Stomach (tissue), 9 donors: ENCODE data around the gene EGFR. TPM values are rescaled to one million over a fixed set of nuclear protein-coding genes. Genes with fewer than 3 reads are reported as not detected.

Experiments used
- DNase-seq, 2 donors: peaks; one replicate each; pipeline versions ENCODE4 v3.0.0 to v3.0.0-alpha.2; 2013 to 2019
- H3K27ac ChIP-seq, 5 donors: fragments of 200-600 bp in 4 of 5; sonication (generic) in 4 of 5; one replicate each; pipeline ENCODE4 v1.5.1; 2013 to 2019; ENCODE audit warnings: mild to moderate bottlenecking in 1 of 5, moderate library complexity in 1 of 5
- H3K27me3 ChIP-seq, 3 donors: fragments of 200-600 bp; sonication (generic); one replicate each; pipeline ENCODE4 v1.5.1; 2017 to 2019; ENCODE audit warnings: mixed run types in 1 of 3
- H3K36me3 ChIP-seq, 4 donors: fragments of 200-600 bp; sonication (generic); 1 replicate in 3 of 4; 2 replicates in 1 of 4; pipeline ENCODE4 v1.5.1; 2016 to 2019
- H3K4me1 ChIP-seq, 4 donors: fragments of 200-600 bp; sonication (generic); one replicate each; pipeline ENCODE4 v1.5.1; 2016 to 2019
- H3K4me3 ChIP-seq, 4 donors: fragments of 200-600 bp; sonication (generic) in 3 of 4; one replicate each; pipeline ENCODE4 v1.5.1; 2016 to 2019; ENCODE audit warnings: mild to moderate bottlenecking in 1 of 4
- H3K9me3 ChIP-seq, 4 donors: fragments of 200-600 bp; sonication (generic); one replicate each; pipeline ENCODE4 v1.5.1; 2016 to 2019
- EP300 ChIP-seq: sonication (generic); formaldehyde crosslinking; IDR thresholded peaks from one replicate; pipeline ENCODE4 v1.6.1; 2017; ENCODE audit warnings: antibody characterized with exemption
- POLR2A ChIP-seq, 4 donors: fragments of 450-650 bp; IDR thresholded peaks; one replicate each; pipeline ENCODE4 v1.6.1; 2016; ENCODE audit warnings: antibody characterized with exemption in 4 of 4, control low read depth in 2 of 4, mild to moderate bottlenecking in 1 of 4, moderate library complexity in 1 of 4
- POLR2AphosphoS5 ChIP-seq, 3 donors: sonication (generic); formaldehyde crosslinking; IDR thresholded peaks; one replicate each; pipeline ENCODE4 v1.6.1; 2016; ENCODE audit warnings: antibody characterized with exemption in 3 of 3
- WGBS, 5 donors: extraction: QIAGEN DNeasy Blood & Tissue Kit in 3 of 5; methylation state at CpG; one replicate each; pipeline versions ENCODE4 v1.1.5 to v1.1.7; 2013 to 2018; 5-methylcytosine and 5-hydroxymethylcytosine counted together
- intact Hi-C: fragments of 100-400 bp; cut with DNase I; formaldehyde crosslinking; loops from one replicate; pipeline ENCODE4 v1.15.1; 2023; ENCODE audit warnings: low total_unique reads
- polyA plus RNA-seq, 3 donors: library from polyadenylated mRNA; stranded (reverse); fragments of 200-250 nt; gene quantifications; one replicate each; pipeline ENCODE4 v1.2.3, GENCODE V29; 2013
- total RNA-seq, 5 donors: library from RNA; depleted of rRNA; stranded (reverse); fragments of >200 nt; gene quantifications; one replicate each; pipeline versions ENCODE4 v1.1.0 to v1.2.3, GENCODE V29; 2014 to 2016
- TF ChIP-seq, protein P1 (sequence below), 7 experiments: fragments of 450-650 bp in 4 of 7; fragments of 200-600 bp in 3 of 7; sonication (generic) in 3 of 7; IDR thresholded peaks; one replicate each; pipeline ENCODE4 v1.5.1; 2016 to 2019; ENCODE audit warnings: antibody characterized with exemption in 7 of 7, control low read depth in 2 of 7, mild to moderate bottlenecking in 1 of 7
- donor health status: healthy with polysubstance abuse.
- donor health status: Bipolar disorder and iron deficiency.
- donor health status: healthy.

EGFR gene
- total and polyA plus RNA-seq, 8 donors: 3.4 to 43.4 (median 32.6) TPM

DNA sequence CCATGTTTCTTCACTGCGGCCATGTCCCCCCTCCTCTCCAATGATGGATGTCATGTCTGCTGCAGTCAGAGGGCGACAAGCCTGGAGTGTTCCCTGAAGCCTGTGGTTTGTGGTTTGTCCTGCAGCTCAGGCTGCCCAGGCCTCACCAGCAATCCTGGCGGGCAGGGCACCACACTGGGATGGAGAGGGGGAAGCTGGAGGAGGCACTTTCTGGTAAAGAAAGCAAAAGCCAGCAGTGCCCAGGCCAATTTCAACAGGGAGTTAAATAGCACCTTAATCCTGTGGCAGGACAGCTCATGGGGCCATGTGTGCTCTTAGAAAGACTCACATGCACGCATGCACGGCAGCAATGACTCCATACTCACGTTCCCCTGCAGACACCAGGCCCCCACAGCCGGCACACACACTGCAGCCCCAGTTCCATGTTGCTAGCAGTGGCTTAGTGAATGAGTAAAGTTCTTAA, 158.3 kb downstream of the EGFR start:
- no peak for DNase-seq
- H3K36me3 ChIP-seq: peaks cover 32 to 77% (median 59%) of the 10 kb centered on the region in 4 donors

DNA sequence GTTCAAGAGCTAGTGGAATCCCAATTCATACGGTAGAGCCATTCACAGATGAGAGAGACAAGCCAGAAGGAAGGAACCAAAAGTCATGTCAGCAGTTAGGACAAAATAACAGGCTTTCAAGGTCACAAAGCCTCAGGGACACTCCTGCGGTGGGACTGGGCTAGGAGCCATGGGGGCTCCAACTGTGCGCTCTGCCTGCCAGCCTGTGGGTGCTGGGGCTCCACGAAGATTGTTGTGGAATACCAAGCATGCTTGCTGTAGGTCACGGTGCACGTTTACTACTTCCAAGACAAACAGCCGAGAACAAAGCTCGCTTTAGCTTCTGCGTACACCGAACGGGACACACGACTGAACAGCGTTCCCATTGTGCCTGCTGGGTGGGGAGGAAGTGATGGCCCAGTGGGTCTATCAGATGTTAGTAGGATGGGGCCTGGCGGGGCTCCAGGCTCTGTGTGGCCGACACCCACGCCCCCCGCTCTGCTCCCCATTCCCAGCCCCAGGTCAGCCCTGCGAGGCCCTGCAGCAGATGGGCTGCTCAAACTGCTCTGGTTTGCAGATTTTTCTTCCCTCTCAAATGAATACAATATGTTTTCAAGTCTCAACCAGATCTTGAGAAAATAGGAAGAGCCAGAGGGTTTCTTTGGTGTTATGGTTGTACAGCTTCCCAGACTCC, 158.9 kb downstream of the EGFR start:
- TF ChIP-seq POLR2AphosphoS5 (IDR thresholded peaks at IDR 0.05) (peak in 2 of 3 donors; percentile 44 to 51), POLR2A (IDR thresholded peaks at IDR 0.05) (no peak)
- peaks cover 31 to 77% (median 59%) of the 10 kb centered on the region in 4 donors for H3K36me3 ChIP-seq
- H3K4me1 ChIP-seq: peaks cover 43 to 58% (median 48%) of the 10 kb centered on the region in 4 donors
- no peaks in the 10 kb centered on the region for H3K27me3 ChIP-seq
- H3K9me3 ChIP-seq: no peaks in the 10 kb centered on the region
- intact Hi-C loops: no loop called here
- peak overlapping the region; percentile 54 to 79 (median 73) for H3K27ac ChIP-seq
- peak; percentile 70 to 72 for DNase-seq
- no peak overlapping the region for H3K4me3 ChIP-seq
- 22 to 58% (median 36%) methylated on average over 18 of the region's 18 CpGs for WGBS, 5 donors

More for the DNA sequence above, 158.3 kb downstream of the EGFR start:
- intact Hi-C loops: no loop called here
- no peaks in the 10 kb centered on the region for H3K9me3 ChIP-seq
- WGBS, 5 donors: 76 to 87% (median 78%) methylated on average over 7 of the region's 7 CpGs
- H3K4me3 ChIP-seq: no peak overlapping the region
- H3K27me3 ChIP-seq: no peaks in the 10 kb centered on the region
- H3K4me1 ChIP-seq: peaks cover 41 to 53% (median 47%) of the 10 kb centered on the region in 4 donors
- H3K27ac ChIP-seq: peak overlapping the region; percentile 54 to 79 (median 73)
- TF ChIP-seq EP300 (no peak), POLR2A (IDR thresholded peaks at IDR 0.05) (no peak), POLR2AphosphoS5 (IDR thresholded peaks at IDR 0.05) (no peak)
- TF ChIP-seq, protein P1, sequence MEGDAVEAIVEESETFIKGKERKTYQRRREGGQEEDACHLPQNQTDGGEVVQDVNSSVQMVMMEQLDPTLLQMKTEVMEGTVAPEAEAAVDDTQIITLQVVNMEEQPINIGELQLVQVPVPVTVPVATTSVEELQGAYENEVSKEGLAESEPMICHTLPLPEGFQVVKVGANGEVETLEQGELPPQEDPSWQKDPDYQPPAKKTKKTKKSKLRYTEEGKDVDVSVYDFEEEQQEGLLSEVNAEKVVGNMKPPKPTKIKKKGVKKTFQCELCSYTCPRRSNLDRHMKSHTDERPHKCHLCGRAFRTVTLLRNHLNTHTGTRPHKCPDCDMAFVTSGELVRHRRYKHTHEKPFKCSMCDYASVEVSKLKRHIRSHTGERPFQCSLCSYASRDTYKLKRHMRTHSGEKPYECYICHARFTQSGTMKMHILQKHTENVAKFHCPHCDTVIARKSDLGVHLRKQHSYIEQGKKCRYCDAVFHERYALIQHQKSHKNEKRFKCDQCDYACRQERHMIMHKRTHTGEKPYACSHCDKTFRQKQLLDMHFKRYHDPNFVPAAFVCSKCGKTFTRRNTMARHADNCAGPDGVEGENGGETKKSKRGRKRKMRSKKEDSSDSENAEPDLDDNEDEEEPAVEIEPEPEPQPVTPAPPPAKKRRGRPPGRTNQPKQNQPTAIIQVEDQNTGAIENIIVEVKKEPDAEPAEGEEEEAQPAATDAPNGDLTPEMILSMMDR (IDR thresholded peaks at IDR 0.05): no peak

DNA sequence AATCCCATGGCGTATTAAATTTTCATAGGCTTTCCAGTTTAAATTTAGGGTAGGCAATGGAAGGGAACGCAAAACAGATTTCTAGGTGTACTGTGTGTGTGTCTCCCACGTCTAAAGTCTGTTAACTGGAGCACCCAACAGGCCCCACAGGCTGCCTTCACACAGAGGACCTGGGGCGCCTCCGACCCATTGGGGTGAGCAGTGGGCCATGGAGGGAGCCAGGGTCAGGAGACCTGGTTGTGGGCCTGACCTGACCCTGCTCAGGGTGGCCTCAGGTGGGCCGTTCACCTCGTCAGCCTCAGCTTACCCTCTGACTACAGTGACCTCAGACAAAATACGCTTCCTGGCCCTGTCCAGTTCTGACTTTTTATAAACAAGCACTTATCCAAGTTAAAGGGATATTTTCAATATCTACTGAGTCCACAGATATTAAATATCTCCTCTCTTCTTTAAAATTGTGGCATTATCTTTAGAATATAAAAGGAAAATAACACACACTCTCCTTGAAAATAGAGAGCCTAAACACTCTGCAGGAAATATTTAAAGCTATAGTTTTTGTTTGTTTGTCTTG, 159.6 kb downstream of the EGFR start:
- no peak overlapping the region for H3K4me3 ChIP-seq
- no peaks in the 10 kb centered on the region for H3K27me3 ChIP-seq
- H3K36me3 ChIP-seq: peaks cover 25 to 73% (median 58%) of the 10 kb centered on the region in 4 donors
- no peaks in the 10 kb centered on the region for H3K9me3 ChIP-seq
- no peak for DNase-seq
- 55 to 82% (median 68%) methylated on average over 8 of the region's 8 CpGs for WGBS, 5 donors
- H3K27ac ChIP-seq: peak overlapping the region; percentile 54 to 79 (median 73)
- TF ChIP-seq POLR2AphosphoS5 (IDR thresholded peaks at IDR 0.05): no peak
- TF ChIP-seq, protein P1 (IDR thresholded peaks at IDR 0.05): no peak
- no peak for TF ChIP-seq EP300
- TF ChIP-seq POLR2A (IDR thresholded peaks at IDR 0.05): no peak
- H3K4me1 ChIP-seq: peaks cover 43 to 59% (median 48%) of the 10 kb centered on the region in 4 donors
- intact Hi-C loops: no loop called here

DNA sequence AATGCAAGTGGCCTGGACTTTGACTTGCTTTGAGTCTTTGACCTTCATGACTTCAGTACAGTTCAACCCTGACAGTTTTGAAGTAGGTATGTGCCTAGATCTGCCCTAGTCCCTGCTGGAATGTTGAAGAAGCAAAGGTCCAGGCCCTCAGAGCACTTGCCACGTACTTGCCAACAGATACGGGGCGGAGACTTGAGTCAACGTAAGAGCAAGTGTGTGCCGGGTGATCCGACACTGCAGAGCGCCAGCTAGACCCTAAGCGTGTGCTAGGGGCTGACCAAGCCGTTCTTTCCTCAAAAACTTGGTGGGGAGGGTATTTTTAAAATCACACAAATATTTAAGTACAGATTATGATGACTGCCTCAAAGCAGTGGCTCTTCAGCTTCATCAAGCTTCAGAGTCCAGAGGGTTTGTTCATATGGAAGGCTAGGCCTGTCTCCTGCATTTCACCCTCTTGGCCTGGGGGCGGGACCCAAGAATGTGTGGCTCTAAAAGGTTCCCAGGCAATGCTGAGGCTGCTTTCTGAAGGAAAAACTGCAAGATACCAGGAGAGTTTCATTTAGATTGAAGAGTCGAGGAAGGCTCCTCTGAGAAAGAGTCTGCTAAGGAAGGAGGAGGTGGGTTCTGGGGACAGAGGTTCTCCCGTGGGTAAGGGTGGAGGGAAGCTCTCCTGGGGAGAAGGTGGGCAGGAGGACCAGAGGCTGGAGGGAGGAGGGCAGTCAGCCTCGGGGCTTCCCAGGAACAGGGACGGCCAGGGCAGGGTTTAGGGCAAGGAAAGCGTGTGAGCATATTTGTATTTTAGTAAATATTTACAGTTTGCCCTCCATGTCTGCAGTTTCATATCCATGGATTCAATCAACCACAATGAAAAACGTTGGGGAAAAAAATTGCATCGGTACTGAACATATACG, 160.3 kb downstream of the EGFR start:
- Histone ChIP-seq H3K9me3 (no peaks in the 10 kb centered on the region), H3K4me1 (peaks cover 43 to 59% (median 48%) of the 10 kb centered on the region in 4 donors), H3K4me3 (no peak overlapping the region), H3K27me3 (no peaks in the 10 kb centered on the region), H3K27ac (peak overlapping the region; percentile 37 to 77 (median 66)), H3K36me3 (peaks cover 18 to 73% (median 58%) of the 10 kb centered on the region in 4 donors)
- intact Hi-C loops: no loop called here
- peak in 1 of 2 donors; percentile 54 for DNase-seq
- TF ChIP-seq, protein P1 (IDR thresholded peaks at IDR 0.05): no peak
- TF ChIP-seq POLR2A (IDR thresholded peaks at IDR 0.05): no peak
- no peak for TF ChIP-seq EP300
- TF ChIP-seq POLR2AphosphoS5 (IDR thresholded peaks at IDR 0.05): no peak
- WGBS, 5 donors: 36 to 59% (median 46%) methylated on average over 18 of the region's 18 CpGs
